H1 (cell line): Measurements from ENCODE around the gene RYR3.

ENCODE experiments used
- CREB1 ChIP-seq: IDR thresholded peaks from 2 replicates; pipeline ENCODE4 v1.6.1; 2012; ENCODE audit warnings: inconsistent platforms
- CTCF ChIP-seq, 3 experiments: IDR thresholded peaks; 1 replicate in 2 of 3; 2 replicates in 1 of 3; pipeline versions ENCODE4 v1.5.1 to v1.6.1; 2011; ENCODE audit warnings: low read length in 3 of 3, mild to moderate bottlenecking in 3 of 3, inconsistent platforms in 2 of 3, low read depth in 1 of 3, moderate library complexity in 1 of 3; ENCODE audit not compliant: insufficient read depth in 1 of 3; ENCODE audit errors: control extremely low read depth in 1 of 3
- EZH2 ChIP-seq: fragments of 200-600 bp; sonication (generic); IDR thresholded peaks from 2 replicates; pipeline ENCODE4 v1.7.1; 2012; ENCODE audit warnings: low read depth, mild to moderate bottlenecking, moderate library complexity, low read length, inconsistent platforms; ENCODE audit not compliant: severe bottlenecking
- POLR2AphosphoS5 ChIP-seq: IDR thresholded peaks from 2 replicates; pipeline ENCODE4 v1.6.1; 2011; ENCODE audit warnings: low read depth, low read length
- RBBP5 ChIP-seq: IDR thresholded peaks from 2 replicates; pipeline ENCODE4 v1.7.1; 2012; ENCODE audit warnings: low read depth, mild to moderate bottlenecking, inconsistent platforms, low read length, moderate library complexity, borderline replicate concordance
- USF2 ChIP-seq: IDR thresholded peaks from 2 replicates; pipeline ENCODE4 v1.6.1; 2011; ENCODE audit warnings: low read length, improper control_type of control experiment

DNA sequence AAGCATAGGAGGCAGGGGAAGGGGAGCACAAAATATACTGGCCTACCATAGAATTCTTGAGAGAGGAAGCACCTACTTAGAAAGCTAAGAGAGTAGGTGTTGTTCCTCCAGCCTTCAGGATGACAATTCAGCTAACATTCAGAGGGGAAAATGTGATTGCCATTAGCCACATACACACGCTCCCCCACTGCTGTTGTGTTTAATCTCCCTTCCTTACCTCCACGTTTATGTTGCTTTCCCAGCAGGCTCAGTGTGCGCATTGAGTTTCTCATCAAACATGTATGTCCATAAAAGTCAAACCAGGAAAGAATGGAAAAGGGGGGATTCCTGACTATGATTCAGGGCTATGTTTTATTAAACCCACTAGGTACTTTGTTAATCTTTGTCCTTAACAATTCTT lies 512.4 kb downstream of the RYR3 start:
- TF ChIP-seq CTCF (IDR thresholded peaks at IDR 0.05; ENCODE audit: control extremely low read depth in 1 of 3, insufficient read depth in 1 of 3, low read depth in 1 of 3, low read length in 3 of 3) (no peak), EZH2 (no peak), RBBP5 (no peak), USF2 (no peak), POLR2AphosphoS5 (no peak), CREB1 (no peak)
